BLaER1 (cell line): ENCODE measurements around the gene SDCCAG8.

Source experiments
- H3K27ac ChIP-seq: shearing (Covaris generic); formaldehyde crosslinking; 2 replicates; pipeline ENCODE4 v1.8.1; 2022
- H3K27me3 ChIP-seq: shearing (Covaris generic); formaldehyde crosslinking; 2 replicates; pipeline ENCODE4 v1.8.1; 2022
- H3K36me3 ChIP-seq: shearing (Covaris generic); formaldehyde crosslinking; 2 replicates; pipeline ENCODE4 v1.8.1; 2022
- H3K4me1 ChIP-seq: shearing (Covaris generic); formaldehyde crosslinking; 2 replicates; pipeline ENCODE4 v1.8.1; 2022
- H3K4me2 ChIP-seq: shearing (Covaris generic); formaldehyde crosslinking; 2 replicates; pipeline ENCODE4 v1.8.1; 2022
- H3K4me3 ChIP-seq: shearing (Covaris generic); formaldehyde crosslinking; 2 replicates; pipeline ENCODE4 v1.8.1; 2022
- H3K9ac ChIP-seq: shearing (Covaris generic); formaldehyde crosslinking; 2 replicates; pipeline ENCODE4 v1.8.1; 2022
- H3K9me3 ChIP-seq: shearing (Covaris generic); formaldehyde crosslinking; 2 replicates; pipeline ENCODE4 v1.8.1; 2022
- H4K20me1 ChIP-seq: shearing (Covaris generic); formaldehyde crosslinking; 2 replicates; pipeline ENCODE4 v1.8.1; 2022
- Cebpa-rat ChIP-seq: shearing (Covaris generic); IDR thresholded peaks from 2 replicates; pipeline ENCODE4 v1.8.1; 2022

Gene SDCCAG8

DNA sequence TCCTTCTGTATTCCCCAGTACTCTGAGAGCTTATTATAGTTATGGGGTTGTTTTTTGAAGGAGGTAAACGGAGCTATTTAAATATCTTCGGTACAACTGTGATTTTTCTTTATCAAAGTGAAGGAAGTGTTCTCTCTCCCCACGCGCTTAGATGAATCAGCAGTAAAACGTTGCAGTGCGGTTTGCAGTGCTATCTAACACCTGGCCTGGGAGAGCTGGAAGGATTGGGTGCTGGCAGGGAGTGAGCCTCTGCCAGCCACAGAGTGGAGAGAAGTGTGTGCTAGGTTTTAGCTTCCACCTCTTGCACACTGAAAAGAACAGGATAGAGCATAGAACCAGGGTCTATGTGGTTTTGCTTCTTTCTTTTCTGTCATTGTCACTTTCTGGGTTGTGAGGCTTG lies 165.9 kb downstream of the SDCCAG8 start:
- Histone ChIP-seq H3K27me3 (no peaks in the 10 kb centered on the region), H3K9me3 (no peaks in the 10 kb centered on the region), H3K4me1 (peaks cover 33% of the 10 kb centered on the region), H3K9ac (peak overlapping the region; percentile 59), H3K4me3 (peak overlapping the region; percentile 58), H3K36me3 (peaks cover 4% of the 10 kb centered on the region; the same call in 1 of the 2 replicates), H4K20me1 (no peaks in the 10 kb centered on the region), H3K27ac (peak overlapping the region; percentile 68), H3K4me2 (peak overlapping the region; percentile 87)
- TF ChIP-seq Cebpa-rat, result no peak

DNA sequence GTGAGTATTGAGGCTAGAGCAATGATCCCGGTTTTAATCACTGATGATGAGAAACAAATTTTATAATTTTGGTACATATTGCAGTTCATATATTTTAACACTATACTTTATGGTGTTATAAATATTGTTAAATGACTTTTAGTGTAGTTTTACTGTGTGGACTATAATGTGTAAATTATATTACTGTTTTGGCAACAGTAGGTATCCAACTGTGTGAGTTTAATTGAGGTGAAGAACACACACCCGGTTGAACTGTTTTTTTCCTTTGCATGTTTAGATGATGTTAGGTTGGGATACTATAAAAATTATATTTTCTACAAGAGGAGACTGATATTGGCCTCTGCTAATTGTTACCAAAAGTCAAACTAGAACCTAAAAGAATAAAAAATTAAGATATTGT lies 166.5 kb downstream of the SDCCAG8 start:
- no peaks in the 10 kb centered on the region for H3K9me3 ChIP-seq
- H3K4me2 ChIP-seq, result peak overlapping the region; percentile 87
- no peak overlapping the region for H3K9ac ChIP-seq
- no peak overlapping the region for H3K27ac ChIP-seq
- H3K4me1 ChIP-seq, result peaks cover 33% of the 10 kb centered on the region
- no peaks in the 10 kb centered on the region for H3K27me3 ChIP-seq
- no peaks in the 10 kb centered on the region for H4K20me1 ChIP-seq
- no peak for TF ChIP-seq Cebpa-rat
- H3K36me3 ChIP-seq, result peaks cover 10% of the 10 kb centered on the region
- H3K4me3 ChIP-seq, result no peak overlapping the region

DNA sequence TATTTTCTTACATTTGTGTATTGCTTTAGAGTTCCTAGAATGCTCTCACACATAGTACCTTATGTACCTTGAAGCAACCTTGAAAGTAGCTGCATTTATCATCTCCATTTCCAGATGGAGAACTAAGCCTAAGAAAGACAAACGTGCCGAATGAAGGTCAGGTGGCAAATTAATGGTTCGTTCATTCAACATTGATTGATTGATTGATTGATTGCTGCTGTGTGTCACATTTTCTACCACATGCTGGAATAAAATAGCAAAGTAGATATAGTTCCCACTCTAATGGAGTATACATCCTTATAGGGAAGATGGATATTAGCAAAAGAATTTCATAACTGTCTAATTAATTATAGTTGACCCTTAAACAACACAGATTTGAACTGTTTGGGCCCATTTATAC lies 172.2 kb downstream of the SDCCAG8 start:
- Histone ChIP-seq H3K36me3 (peaks cover 16% of the 10 kb centered on the region), H4K20me1 (no peaks in the 10 kb centered on the region), H3K4me1 (peaks cover 6% of the 10 kb centered on the region), H3K9ac (no peak overlapping the region), H3K4me2 (no peak overlapping the region), H3K27ac (no peak overlapping the region), H3K9me3 (no peaks in the 10 kb centered on the region), H3K4me3 (no peak overlapping the region), H3K27me3 (no peaks in the 10 kb centered on the region)
- no peak for TF ChIP-seq Cebpa-rat

DNA sequence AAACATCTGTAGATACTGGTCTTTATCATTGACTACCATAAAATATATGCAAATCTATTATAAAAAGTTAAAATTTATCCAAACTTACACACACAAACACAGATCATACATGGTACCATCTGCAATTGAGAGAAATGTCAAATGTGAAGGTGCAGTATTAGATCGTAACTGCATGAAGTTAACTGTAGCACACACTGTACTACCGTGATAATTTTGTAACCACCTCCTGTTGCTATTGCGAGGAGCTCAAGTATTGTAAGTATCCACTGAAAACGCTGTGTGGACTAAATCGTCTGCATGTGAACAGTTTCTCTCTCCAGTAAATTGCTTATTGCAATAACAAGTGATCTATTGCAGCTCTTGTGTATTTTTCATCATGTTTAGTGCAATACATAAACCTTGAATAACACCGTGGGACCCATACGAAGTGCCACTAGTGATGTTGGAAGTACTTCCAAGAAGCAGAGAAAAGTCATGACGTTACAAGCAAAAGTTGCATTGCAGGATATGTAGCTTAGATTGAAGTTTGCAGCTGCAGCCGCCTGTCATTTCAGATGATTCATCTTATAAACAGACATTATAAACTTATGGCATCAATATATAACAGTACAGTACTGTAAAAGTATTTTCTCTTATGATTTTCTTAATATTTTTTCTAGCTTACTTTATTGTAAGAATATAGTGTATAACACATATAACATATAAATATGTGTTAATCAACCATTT lies 172.9 kb downstream of the SDCCAG8 start:
- Histone ChIP-seq H3K9me3 (no peaks in the 10 kb centered on the region), H3K9ac (no peak overlapping the region), H3K27me3 (no peaks in the 10 kb centered on the region), H3K36me3 (peaks cover 16% of the 10 kb centered on the region), H3K4me1 (peaks cover 11% of the 10 kb centered on the region), H3K4me3 (no peak overlapping the region), H3K27ac (no peak overlapping the region), H4K20me1 (no peaks in the 10 kb centered on the region), H3K4me2 (no peak overlapping the region)
- TF ChIP-seq Cebpa-rat, result no peak

DNA sequence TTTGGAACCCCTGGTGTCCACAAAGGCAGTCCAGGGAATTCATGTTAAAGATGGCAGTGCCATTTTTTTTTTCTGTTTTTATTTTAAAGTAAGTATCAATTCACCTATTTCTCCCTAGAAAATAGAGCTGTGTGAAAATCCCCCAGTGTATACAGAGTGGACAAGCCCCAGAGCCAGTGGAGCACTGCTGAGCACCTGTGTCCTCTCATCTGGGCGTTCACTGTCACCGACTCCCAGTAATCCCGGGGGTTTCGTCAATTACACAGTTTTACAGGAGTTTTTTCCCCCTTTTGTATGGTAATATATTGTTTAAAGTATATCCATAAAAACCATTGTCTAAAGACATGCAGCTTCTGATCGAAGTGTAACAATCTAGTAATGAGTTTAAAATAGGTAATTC lies 175.8 kb downstream of the SDCCAG8 start:
- Histone ChIP-seq H3K4me1 (peaks cover 11% of the 10 kb centered on the region), H3K9ac (no peak overlapping the region), H3K27me3 (no peaks in the 10 kb centered on the region), H4K20me1 (no peaks in the 10 kb centered on the region), H3K27ac (no peak overlapping the region), H3K4me3 (no peak overlapping the region), H3K4me2 (no peak overlapping the region), H3K36me3 (peaks cover 13% of the 10 kb centered on the region), H3K9me3 (no peaks in the 10 kb centered on the region)
- TF ChIP-seq Cebpa-rat, result no peak

DNA sequence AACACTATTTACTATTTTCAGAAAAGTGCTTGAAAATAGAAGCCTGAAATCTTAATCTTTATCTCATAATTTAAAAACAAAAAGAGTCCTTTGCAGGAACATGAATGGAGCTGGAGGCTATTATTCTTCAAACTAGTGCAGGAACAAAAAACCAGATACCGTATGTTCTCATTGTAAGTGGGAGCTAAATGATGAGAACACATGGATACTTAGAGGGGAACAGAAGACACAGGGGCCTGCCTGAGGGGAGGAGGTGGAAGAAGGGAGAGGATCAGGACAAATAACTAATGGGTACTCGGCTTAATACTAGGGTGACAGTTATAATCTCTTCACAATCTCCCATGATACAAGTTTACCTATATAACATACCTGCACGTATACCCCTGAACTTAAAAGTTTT lies 176.3 kb downstream of the SDCCAG8 start:
- Histone ChIP-seq H3K4me3 (no peak overlapping the region), H3K4me2 (no peak overlapping the region), H4K20me1 (no peaks in the 10 kb centered on the region), H3K4me1 (peaks cover 11% of the 10 kb centered on the region), H3K9ac (no peak overlapping the region), H3K9me3 (no peaks in the 10 kb centered on the region), H3K36me3 (peaks cover 8% of the 10 kb centered on the region; the same call in 1 of the 2 replicates), H3K27ac (no peak overlapping the region), H3K27me3 (no peaks in the 10 kb centered on the region)
- no peak for TF ChIP-seq Cebpa-rat

DNA sequence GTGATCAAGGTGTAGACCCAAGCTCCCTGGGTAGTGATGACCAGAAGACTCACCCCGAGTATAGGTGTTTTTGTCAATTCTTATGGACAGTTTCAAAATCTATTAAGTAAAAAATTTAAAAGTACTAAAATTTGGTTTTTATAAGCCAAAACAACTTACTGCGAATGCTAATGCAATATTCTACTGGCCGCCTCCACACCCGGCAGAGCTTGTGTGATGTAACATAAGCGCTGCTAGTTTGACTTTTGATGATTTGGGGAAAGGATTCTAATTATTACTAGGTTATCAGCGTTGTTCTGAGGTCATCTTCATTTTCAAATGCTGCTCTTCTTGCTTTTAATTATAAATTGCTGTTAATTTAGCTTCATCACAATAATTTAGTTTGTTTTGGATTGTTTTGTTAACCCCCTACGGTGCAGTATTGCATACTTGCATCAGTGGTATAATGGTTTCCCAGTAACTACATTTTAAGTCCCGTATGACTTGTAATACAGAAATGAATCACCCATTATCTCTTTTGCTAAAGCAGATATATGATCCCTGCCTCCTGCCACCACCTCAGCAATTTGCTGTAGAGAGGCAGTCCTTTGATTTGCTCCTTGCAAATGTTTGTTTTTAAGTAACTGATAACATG lies 178.0 kb downstream of the SDCCAG8 start:
- no peak overlapping the region for H3K4me3 ChIP-seq
- peak overlapping the region; percentile 61; the same call in 1 of the 2 replicates for H3K4me2 ChIP-seq
- H3K9me3 ChIP-seq, result no peaks in the 10 kb centered on the region
- H3K27ac ChIP-seq, result no peak overlapping the region
- TF ChIP-seq Cebpa-rat, result no peak
- peaks cover 19% of the 10 kb centered on the region for H3K4me1 ChIP-seq
- H3K36me3 ChIP-seq, result no peaks in the 10 kb centered on the region
- H4K20me1 ChIP-seq, result no peaks in the 10 kb centered on the region
- H3K9ac ChIP-seq, result no peak overlapping the region
- H3K27me3 ChIP-seq, result no peaks in the 10 kb centered on the region

DNA sequence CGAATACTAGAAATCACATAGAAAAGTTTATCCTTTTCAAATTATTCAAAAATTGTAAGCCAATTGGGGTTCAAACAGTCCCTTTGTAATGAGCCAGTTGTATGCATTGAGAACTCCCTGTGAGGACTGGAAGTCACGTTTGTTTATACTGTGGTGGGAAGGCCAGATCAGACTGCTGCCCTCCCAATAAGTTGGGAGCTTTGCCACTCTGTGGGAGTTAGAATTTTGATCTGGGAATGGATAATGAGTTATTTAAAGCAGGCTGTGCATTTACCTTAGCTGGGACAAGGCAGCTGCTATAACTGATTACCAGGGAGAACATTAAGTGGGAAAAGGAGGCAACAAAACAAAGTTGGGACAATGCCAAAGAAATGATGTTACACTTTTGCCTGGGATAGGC lies 178.8 kb downstream of the SDCCAG8 start:
- Histone ChIP-seq H3K4me3 (no peak overlapping the region), H3K36me3 (no peaks in the 10 kb centered on the region), H3K4me2 (no peak overlapping the region), H4K20me1 (no peaks in the 10 kb centered on the region), H3K9me3 (no peaks in the 10 kb centered on the region), H3K27ac (no peak overlapping the region), H3K9ac (no peak overlapping the region), H3K4me1 (peaks cover 19% of the 10 kb centered on the region), H3K27me3 (no peaks in the 10 kb centered on the region)
- TF ChIP-seq Cebpa-rat, result no peak

DNA sequence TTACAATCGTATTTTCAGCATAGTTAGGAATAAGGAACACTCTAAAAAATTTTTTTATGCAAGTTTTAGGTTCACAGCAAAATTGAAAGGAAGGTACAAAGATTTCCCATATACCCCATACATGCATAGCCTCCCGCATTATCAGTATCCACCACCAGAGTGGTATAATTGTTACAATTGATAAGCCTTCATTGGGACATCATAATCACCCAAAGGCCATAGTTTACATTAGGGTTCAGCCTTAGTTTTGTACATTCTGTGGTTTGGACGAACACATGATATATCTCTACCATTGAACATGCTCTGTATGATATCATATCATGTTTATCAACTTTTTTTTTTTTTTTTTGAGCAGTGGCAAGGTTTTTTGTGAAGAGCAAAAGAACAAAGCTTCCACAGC lies 180.0 kb downstream of the SDCCAG8 start:
- no peak for TF ChIP-seq Cebpa-rat
- Histone ChIP-seq H3K4me3 (no peak overlapping the region), H4K20me1 (no peaks in the 10 kb centered on the region), H3K4me2 (no peak overlapping the region), H3K36me3 (no peaks in the 10 kb centered on the region), H3K4me1 (peaks cover 19% of the 10 kb centered on the region), H3K27ac (no peak overlapping the region), H3K9ac (no peak overlapping the region), H3K27me3 (no peaks in the 10 kb centered on the region), H3K9me3 (no peaks in the 10 kb centered on the region)

DNA sequence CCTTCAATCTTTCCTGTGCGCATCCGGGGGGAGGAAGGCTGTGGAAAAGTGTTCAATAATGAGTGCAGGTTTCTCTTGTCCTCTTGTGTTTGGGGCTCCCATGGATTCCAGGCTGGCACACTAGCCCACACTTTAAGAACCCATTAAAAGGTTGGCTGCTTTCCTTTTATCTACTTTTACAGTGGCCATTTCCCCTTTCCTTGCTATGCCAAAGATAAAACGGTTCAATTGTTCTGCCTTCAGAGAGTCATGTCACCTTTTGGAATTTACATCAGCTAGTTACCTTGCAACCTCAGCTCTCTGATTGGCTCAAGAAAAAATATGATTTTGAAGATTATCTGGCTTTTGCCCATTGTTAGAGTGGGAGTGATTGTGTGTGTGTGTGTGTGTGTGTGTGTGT lies 182.3 kb downstream of the SDCCAG8 start:
- Histone ChIP-seq H3K9me3 (no peaks in the 10 kb centered on the region), H3K4me3 (no peak overlapping the region), H3K27ac (no peak overlapping the region), H3K27me3 (no peaks in the 10 kb centered on the region), H3K9ac (no peak overlapping the region), H4K20me1 (no peaks in the 10 kb centered on the region), H3K36me3 (no peaks in the 10 kb centered on the region), H3K4me2 (no peak overlapping the region), H3K4me1 (peaks cover 33% of the 10 kb centered on the region)
- TF ChIP-seq Cebpa-rat, result no peak
